ENCODE results near the gene PITX1.

PITX1 gene

DNA sequence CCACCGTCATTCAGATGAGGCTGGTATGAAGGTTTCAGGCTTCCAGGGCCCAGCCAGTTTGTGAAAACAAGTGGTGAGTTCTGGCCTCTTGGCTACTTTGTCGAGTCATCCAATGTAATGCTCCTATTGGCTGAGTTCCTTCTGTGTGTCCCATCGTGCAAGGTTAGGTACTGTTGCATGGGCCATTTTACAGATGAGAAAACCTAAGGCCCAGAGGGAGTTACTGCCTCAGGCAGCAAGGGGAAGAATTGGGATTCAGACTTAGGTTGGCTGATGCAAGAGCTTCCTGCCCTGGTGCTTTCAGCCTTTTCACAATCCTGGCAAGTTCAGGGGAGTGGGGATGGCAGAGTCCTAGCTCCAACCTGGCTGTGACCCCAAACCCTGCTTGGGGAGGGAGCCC is 17.4 kb upstream of the PITX1 start:
- H3K27ac ChIP-seq (ENCODE audit: low read depth, low read length) = no peak overlapping the region
- H3K9ac ChIP-seq (ENCODE audit: low read length) = no peak overlapping the region
- no peak overlapping the region for H3K4me3 ChIP-seq (ENCODE audit: low read depth in 1 of 2, low read length in 2 of 2)
- no peaks in the 10 kb centered on the region for H3K36me3 ChIP-seq (ENCODE audit: insufficient read depth, low read length)
- peaks cover 11 to 39% of the 10 kb centered on the region in 2 donors for H3K27me3 ChIP-seq (ENCODE audit: control insufficient read depth in 1 of 2, insufficient read depth in 2 of 2, low read length in 2 of 2)
- H3K4me1 ChIP-seq (ENCODE audit: insufficient read depth, low read length) = no peaks in the 10 kb centered on the region
- H3K9me3 ChIP-seq (ENCODE audit: low read length) = no peaks in the 10 kb centered on the region

DNA sequence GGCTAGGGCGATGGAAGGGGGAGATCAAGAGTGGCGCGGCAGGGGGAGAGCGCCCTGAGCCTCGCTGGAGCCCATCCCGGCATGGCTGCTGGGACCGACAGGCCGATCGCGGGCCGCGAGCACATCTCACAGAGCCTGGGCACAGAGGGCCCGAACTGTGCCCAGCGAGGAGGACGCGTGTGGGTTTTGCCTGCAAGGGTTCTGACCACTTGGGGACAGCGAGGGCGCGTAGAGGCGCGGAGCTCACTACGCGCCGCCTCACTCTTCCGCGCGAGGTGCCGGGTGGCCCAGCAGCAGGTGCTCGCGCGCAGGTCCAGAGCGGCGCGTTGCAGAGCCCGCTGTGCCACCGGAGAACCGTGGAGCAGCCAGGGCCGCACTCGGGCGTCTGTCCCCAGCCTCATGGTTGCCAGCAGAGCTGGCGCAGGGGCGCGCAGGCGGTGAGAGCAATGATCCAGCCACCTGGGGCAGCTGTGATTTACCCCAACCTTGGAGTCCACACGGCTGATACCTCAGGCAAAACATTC is 16.3 kb upstream of the PITX1 start:
- Histone ChIP-seq H3K9ac (ENCODE audit: low read length) (no peak overlapping the region), H3K36me3 (ENCODE audit: insufficient read depth, low read length) (no peaks in the 10 kb centered on the region), H3K27me3 (ENCODE audit: control insufficient read depth in 1 of 2, insufficient read depth in 2 of 2, low read length in 2 of 2) (peaks cover 20 to 39% of the 10 kb centered on the region in 2 donors), H3K27ac (ENCODE audit: low read depth, low read length) (no peak overlapping the region), H3K9me3 (ENCODE audit: low read length) (no peaks in the 10 kb centered on the region), H3K4me3 (ENCODE audit: low read depth in 1 of 2, low read length in 2 of 2) (no peak overlapping the region), H3K4me1 (ENCODE audit: insufficient read depth, low read length) (no peaks in the 10 kb centered on the region)

- Histone ChIP-seq H3K27ac (ENCODE audit: low read depth, low read length) (no peak overlapping the region), H3K9me3 (ENCODE audit: low read length) (no peaks in the 10 kb centered on the region), H3K4me1 (ENCODE audit: insufficient read depth, low read length) (no peaks in the 10 kb centered on the region), H3K9ac (ENCODE audit: low read length) (no peak overlapping the region), H3K27me3 (ENCODE audit: control insufficient read depth in 1 of 2, insufficient read depth in 2 of 2, low read length in 2 of 2) (peaks cover 30 to 43% of the 10 kb centered on the region in 2 donors), H3K4me3 (ENCODE audit: low read depth in 1 of 2, low read length in 2 of 2) (no peak overlapping the region), H3K36me3 (ENCODE audit: insufficient read depth, low read length) (no peaks in the 10 kb centered on the region)
Observed at GRCh38 chr5:135048930-135049329, 14.9 kb upstream of the PITX1 start.

DNA sequence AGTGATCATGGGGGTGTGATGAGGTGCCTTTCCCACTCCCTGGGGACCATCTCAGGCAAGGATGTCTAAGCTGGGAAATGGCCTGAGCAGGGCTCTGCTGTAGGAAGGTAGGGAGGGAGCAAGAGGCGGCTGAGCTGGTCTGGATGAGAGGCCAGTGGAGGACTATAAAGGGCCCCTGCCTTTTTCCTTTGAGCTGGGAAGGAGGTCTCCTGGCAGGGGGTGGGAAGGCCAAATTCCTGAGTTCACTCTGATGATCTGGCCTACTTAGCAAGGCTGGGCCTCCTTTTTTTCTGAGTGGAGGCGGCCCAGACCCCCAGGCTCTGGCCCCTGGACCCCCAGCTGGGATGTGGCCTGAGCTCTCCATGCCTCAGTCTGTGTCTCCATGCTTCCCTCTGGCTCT is 14.3 kb upstream of the PITX1 start:
- Histone ChIP-seq H3K9ac (ENCODE audit: low read length) (no peak overlapping the region), H3K4me3 (ENCODE audit: low read depth in 1 of 2, low read length in 2 of 2) (no peak overlapping the region), H3K36me3 (ENCODE audit: insufficient read depth, low read length) (no peaks in the 10 kb centered on the region), H3K4me1 (ENCODE audit: insufficient read depth, low read length) (no peaks in the 10 kb centered on the region), H3K9me3 (ENCODE audit: low read length) (no peaks in the 10 kb centered on the region), H3K27me3 (ENCODE audit: control insufficient read depth in 1 of 2, insufficient read depth in 2 of 2, low read length in 2 of 2) (peaks cover 34 to 41% of the 10 kb centered on the region in 2 donors), H3K27ac (ENCODE audit: low read depth, low read length) (no peak overlapping the region)

DNA sequence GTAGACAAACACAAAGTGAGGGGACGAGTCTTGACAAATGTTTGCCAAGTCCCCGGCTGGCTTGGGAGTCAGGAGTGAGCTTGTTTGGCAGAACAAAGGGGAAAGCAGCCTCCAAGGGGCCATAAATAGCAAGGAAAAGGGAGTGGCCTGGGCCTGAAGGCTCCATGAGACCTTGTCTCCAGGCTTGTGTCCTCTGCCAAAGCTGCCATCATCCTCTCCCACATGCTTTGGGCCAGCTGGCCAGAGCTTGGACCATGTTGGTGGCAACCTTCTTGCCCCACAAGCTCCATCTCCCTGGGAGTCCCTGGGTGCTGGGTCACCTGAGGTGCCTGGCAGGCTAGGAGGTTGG is 13.3 kb upstream of the PITX1 start:
- H3K4me1 ChIP-seq (ENCODE audit: insufficient read depth, low read length) = no peaks in the 10 kb centered on the region
- no peaks in the 10 kb centered on the region for H3K36me3 ChIP-seq (ENCODE audit: insufficient read depth, low read length)
- no peak overlapping the region for H3K27ac ChIP-seq (ENCODE audit: low read depth, low read length)
- no peaks in the 10 kb centered on the region for H3K9me3 ChIP-seq (ENCODE audit: low read length)
- no peak overlapping the region for H3K4me3 ChIP-seq (ENCODE audit: low read depth in 1 of 2, low read length in 2 of 2)
- no peak overlapping the region for H3K9ac ChIP-seq (ENCODE audit: low read length)
- peaks cover 37 to 42% of the 10 kb centered on the region in 2 donors for H3K27me3 ChIP-seq (ENCODE audit: control insufficient read depth in 1 of 2, insufficient read depth in 2 of 2, low read length in 2 of 2)

- Histone ChIP-seq H3K9me3 (ENCODE audit: low read length) (no peaks in the 10 kb centered on the region), H3K27me3 (ENCODE audit: control insufficient read depth in 1 of 2, insufficient read depth in 2 of 2, low read length in 2 of 2) (peaks cover 33 to 44% of the 10 kb centered on the region in 2 donors), H3K4me3 (ENCODE audit: low read depth in 1 of 2, low read length in 2 of 2) (no peak overlapping the region)
Observed at GRCh38 chr5:135046661-135047346, 12.8 kb upstream of the PITX1 start.

DNA sequence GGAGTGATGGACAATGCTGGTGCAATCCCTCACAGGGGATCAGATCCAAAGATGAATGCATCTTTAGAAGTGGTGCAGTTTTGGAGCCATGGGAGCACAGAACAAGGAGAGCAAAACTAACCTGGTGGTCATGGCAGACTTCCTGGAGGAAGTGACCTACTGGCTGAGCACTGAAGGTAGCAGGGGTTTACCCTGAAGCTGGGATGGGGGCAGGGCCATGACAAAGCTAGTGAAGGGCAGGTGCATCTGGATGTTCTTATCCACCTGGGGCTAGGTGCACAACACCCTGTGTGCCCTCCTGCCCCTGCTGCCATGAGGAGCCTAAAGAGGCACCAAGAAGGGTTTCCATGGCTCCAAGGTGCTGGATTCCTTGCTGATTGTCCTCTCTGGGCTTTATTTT is 11.5 kb upstream of the PITX1 start:
- no peak overlapping the region for H3K27ac ChIP-seq (ENCODE audit: low read depth, low read length)
- H3K9me3 ChIP-seq (ENCODE audit: low read length) = no peaks in the 10 kb centered on the region
- no peaks in the 10 kb centered on the region for H3K4me1 ChIP-seq (ENCODE audit: insufficient read depth, low read length)
- H3K36me3 ChIP-seq (ENCODE audit: insufficient read depth, low read length) = no peaks in the 10 kb centered on the region
- H3K27me3 ChIP-seq (ENCODE audit: control insufficient read depth in 1 of 2, insufficient read depth in 2 of 2, low read length in 2 of 2) = peaks cover 34 to 44% of the 10 kb centered on the region in 2 donors
- H3K4me3 ChIP-seq (ENCODE audit: low read depth in 1 of 2, low read length in 2 of 2) = no peak overlapping the region
- no peak overlapping the region for H3K9ac ChIP-seq (ENCODE audit: low read length)

More at GRCh38 chr5:135046661-135047346, 12.8 kb upstream of the PITX1 start:
- Histone ChIP-seq H3K4me1 (ENCODE audit: insufficient read depth, low read length) (no peaks in the 10 kb centered on the region), H3K27ac (ENCODE audit: low read depth, low read length) (no peak overlapping the region), H3K36me3 (ENCODE audit: insufficient read depth, low read length) (no peaks in the 10 kb centered on the region), H3K9ac (ENCODE audit: low read length) (no peak overlapping the region)

GRCh38 chr5:135042595-135042994 is 8.6 kb upstream of the PITX1 start:
- H3K27me3 ChIP-seq (ENCODE audit: control insufficient read depth in 1 of 2, insufficient read depth in 2 of 2, low read length in 2 of 2) = peaks cover 57 to 70% of the 10 kb centered on the region in 2 donors

DNA sequence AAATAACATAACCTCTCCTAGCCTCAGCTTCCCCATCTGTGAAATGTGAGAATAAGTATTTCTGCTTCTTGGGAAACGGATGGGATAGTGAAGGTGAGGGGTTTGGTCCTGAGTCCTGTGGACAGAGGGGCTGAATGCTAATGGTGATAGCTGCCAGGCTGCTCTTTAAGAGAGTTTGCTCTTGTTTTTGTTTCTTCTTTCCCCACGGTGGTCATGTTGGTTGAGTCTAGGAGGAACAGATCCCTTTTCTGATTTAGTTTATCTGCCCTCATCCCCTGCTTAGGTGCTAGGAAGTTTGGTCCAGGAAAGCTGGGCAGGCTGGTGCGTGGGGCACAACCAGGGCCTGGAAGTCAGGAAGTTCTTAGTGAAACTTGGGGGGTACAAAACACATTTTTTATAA is 7.7 kb upstream of the PITX1 start:
- Histone ChIP-seq H3K27ac (ENCODE audit: low read depth, low read length) (no peak overlapping the region), H3K9ac (ENCODE audit: low read length) (no peak overlapping the region), H3K4me1 (ENCODE audit: insufficient read depth, low read length) (no peaks in the 10 kb centered on the region), H3K36me3 (ENCODE audit: insufficient read depth, low read length) (no peaks in the 10 kb centered on the region), H3K9me3 (ENCODE audit: low read length) (no peaks in the 10 kb centered on the region), H3K4me3 (ENCODE audit: low read depth in 1 of 2, low read length in 2 of 2) (no peak overlapping the region), H3K27me3 (ENCODE audit: control insufficient read depth in 1 of 2, insufficient read depth in 2 of 2, low read length in 2 of 2) (peaks cover 62 to 75% of the 10 kb centered on the region in 2 donors)

More at GRCh38 chr5:135042595-135042994, 8.6 kb upstream of the PITX1 start:
- no peaks in the 10 kb centered on the region for H3K4me1 ChIP-seq (ENCODE audit: insufficient read depth, low read length)
- no peaks in the 10 kb centered on the region for H3K9me3 ChIP-seq (ENCODE audit: low read length)
- no peaks in the 10 kb centered on the region for H3K36me3 ChIP-seq (ENCODE audit: insufficient read depth, low read length)
- H3K9ac ChIP-seq (ENCODE audit: low read length) = no peak overlapping the region
- H3K27ac ChIP-seq (ENCODE audit: low read depth, low read length) = no peak overlapping the region
- H3K4me3 ChIP-seq (ENCODE audit: low read depth in 1 of 2, low read length in 2 of 2) = no peak overlapping the region

- H3K9me3 ChIP-seq (ENCODE audit: low read length) = no peaks in the 10 kb centered on the region
Observed at GRCh38 chr5:135041145-135041587, 7.1 kb upstream of the PITX1 start.

DNA sequence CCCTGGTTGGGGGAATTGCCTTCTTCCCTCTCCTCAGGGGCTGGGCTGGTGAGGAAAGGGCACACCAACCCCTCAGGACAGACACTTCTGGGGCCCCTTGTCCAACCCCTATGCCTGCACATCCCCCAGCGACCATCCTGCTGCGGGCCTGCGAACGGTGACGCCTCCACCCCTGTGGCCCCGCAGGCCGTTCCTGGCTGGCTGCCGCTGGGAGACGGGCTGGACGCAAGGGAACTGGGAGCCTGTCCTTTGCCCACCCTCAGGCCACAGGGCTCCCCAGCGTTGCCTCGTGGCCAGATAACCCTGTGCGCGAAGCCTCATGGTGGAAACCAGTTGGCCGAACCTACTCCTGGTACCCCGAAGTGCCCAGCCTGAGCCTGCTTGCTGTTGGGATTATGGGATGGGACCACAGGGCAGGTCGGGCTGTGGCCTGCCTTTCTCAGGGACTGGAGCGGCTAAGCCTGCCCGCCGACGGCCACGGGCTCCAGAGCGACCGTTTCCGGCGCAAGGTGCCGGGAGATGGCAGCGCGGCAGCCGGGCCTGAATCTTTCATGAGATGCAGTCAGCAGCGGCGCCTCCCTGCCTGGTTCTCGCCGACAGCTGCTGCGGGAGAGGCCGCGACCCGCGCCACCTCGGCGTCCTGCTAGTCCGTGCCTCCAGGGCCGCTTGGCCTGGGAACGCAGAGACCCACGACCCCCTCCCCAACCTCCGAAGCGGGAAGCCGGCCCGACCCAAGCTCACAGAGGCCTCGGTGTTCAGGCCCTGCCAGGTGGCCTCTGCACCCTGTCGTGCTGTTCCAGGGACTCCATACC is 6.5 kb upstream of the PITX1 start:
- H3K27me3 ChIP-seq (ENCODE audit: control insufficient read depth in 1 of 2, insufficient read depth in 2 of 2, low read length in 2 of 2) = peaks cover 73 to 76% of the 10 kb centered on the region in 2 donors
- no peak overlapping the region for H3K27ac ChIP-seq (ENCODE audit: low read depth, low read length)
- H3K9me3 ChIP-seq (ENCODE audit: low read length) = no peaks in the 10 kb centered on the region
- no peak overlapping the region for H3K4me3 ChIP-seq (ENCODE audit: low read depth in 1 of 2, low read length in 2 of 2)
- H3K4me1 ChIP-seq (ENCODE audit: insufficient read depth, low read length) = no peaks in the 10 kb centered on the region
- H3K9ac ChIP-seq (ENCODE audit: low read length) = no peak overlapping the region
- H3K36me3 ChIP-seq (ENCODE audit: insufficient read depth, low read length) = no peaks in the 10 kb centered on the region

More at GRCh38 chr5:135041145-135041587, 7.1 kb upstream of the PITX1 start:
- Histone ChIP-seq H3K4me1 (ENCODE audit: insufficient read depth, low read length) (no peaks in the 10 kb centered on the region), H3K9ac (ENCODE audit: low read length) (no peak overlapping the region), H3K27ac (ENCODE audit: low read depth, low read length) (no peak overlapping the region), H3K27me3 (ENCODE audit: control insufficient read depth in 1 of 2, insufficient read depth in 2 of 2, low read length in 2 of 2) (peaks cover 68 to 80% of the 10 kb centered on the region in 2 donors), H3K4me3 (ENCODE audit: low read depth in 1 of 2, low read length in 2 of 2) (no peak overlapping the region), H3K36me3 (ENCODE audit: insufficient read depth, low read length) (no peaks in the 10 kb centered on the region)
